ENCODE results near the gene GPR89B. TPM values are rescaled to one million over a fixed set of nuclear protein-coding genes. Genes with fewer than 3 reads are reported as not detected.
"Not testable (repeated sequence)": the region's sequence is repeated elsewhere in the genome, so short reads cannot be mapped to it uniquely, and the experiment has no call there.

GPR89B gene
- total RNA-seq, 1 donor from 2014 or later: 19.3 TPM

- no peaks in the 10 kb centered on the region for H3K9me3 Mint-ChIP-seq
- no peaks in the 10 kb centered on the region for H3K27me3 Mint-ChIP-seq (ENCODE audit: low read depth)
- H3K4me1 Mint-ChIP-seq: peaks cover 2% of the 10 kb centered on the region
- no peak overlapping the region for H3K4me3 Mint-ChIP-seq
- TF ChIP-seq, protein P1, sequence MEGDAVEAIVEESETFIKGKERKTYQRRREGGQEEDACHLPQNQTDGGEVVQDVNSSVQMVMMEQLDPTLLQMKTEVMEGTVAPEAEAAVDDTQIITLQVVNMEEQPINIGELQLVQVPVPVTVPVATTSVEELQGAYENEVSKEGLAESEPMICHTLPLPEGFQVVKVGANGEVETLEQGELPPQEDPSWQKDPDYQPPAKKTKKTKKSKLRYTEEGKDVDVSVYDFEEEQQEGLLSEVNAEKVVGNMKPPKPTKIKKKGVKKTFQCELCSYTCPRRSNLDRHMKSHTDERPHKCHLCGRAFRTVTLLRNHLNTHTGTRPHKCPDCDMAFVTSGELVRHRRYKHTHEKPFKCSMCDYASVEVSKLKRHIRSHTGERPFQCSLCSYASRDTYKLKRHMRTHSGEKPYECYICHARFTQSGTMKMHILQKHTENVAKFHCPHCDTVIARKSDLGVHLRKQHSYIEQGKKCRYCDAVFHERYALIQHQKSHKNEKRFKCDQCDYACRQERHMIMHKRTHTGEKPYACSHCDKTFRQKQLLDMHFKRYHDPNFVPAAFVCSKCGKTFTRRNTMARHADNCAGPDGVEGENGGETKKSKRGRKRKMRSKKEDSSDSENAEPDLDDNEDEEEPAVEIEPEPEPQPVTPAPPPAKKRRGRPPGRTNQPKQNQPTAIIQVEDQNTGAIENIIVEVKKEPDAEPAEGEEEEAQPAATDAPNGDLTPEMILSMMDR (IDR thresholded peaks at IDR 0.05; ENCODE audit: unreplicated experiment): no peak
- H3K27ac Mint-ChIP-seq: no peak overlapping the region
- H3K36me3 Mint-ChIP-seq: no peaks in the 10 kb centered on the region
- no peak for DNase-seq (ENCODE audit: low spot score in 2 of 2, unreplicated experiment in 2 of 2)
Observed at GRCh38 chr1:147924813-147925212, 3.4 kb upstream of the GPR89B start.

GRCh38 chr1:147927215-147927614, 1.0 kb upstream of the GPR89B start:
- not testable (repeated sequence) for H3K9me3 Mint-ChIP-seq; H3K4me3 Mint-ChIP-seq; H3K4me1 Mint-ChIP-seq; H3K27me3 Mint-ChIP-seq (ENCODE audit: low read depth); H3K27ac Mint-ChIP-seq; DNase-seq (ENCODE audit: low spot score in 2 of 2, unreplicated experiment in 2 of 2); H3K36me3 Mint-ChIP-seq

- H3K27me3 Mint-ChIP-seq (ENCODE audit: low read depth); H3K9me3 Mint-ChIP-seq; DNase-seq (ENCODE audit: low spot score in 2 of 2, unreplicated experiment in 2 of 2); H3K27ac Mint-ChIP-seq; H3K36me3 Mint-ChIP-seq; H3K4me1 Mint-ChIP-seq; H3K4me3 Mint-ChIP-seq: not testable (repeated sequence)
Observed at GRCh38 chr1:147927689-147928088, 531 bp upstream of the GPR89B start.

DNA sequence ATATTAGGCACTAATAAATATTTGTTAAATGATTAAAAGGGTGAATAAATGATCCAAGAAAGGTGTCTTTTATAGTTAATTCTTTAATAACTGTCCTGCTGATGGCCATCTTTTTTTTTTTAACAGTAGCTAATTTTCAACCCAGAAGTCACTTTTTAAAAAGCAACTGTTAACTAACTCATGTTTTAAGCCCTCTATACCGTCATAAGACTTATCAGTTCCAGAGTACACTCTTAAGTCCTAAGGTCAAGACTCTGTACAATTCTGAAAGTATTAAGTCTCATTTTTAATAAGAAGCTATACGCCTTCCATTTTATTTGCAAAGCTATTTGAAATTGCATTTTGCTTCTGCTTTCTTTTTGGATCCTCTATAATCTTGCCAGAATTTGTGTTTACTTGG, 2.9 kb downstream of the GPR89B start:
- not testable (repeated sequence) for H3K27ac Mint-ChIP-seq; H3K36me3 Mint-ChIP-seq; H3K9me3 Mint-ChIP-seq; H3K27me3 Mint-ChIP-seq (ENCODE audit: low read depth); DNase-seq (ENCODE audit: low spot score in 2 of 2, unreplicated experiment in 2 of 2); H3K4me1 Mint-ChIP-seq; H3K4me3 Mint-ChIP-seq

- H3K4me1 Mint-ChIP-seq; DNase-seq (ENCODE audit: low spot score in 2 of 2, unreplicated experiment in 2 of 2); H3K27me3 Mint-ChIP-seq (ENCODE audit: low read depth); H3K9me3 Mint-ChIP-seq; H3K4me3 Mint-ChIP-seq; H3K36me3 Mint-ChIP-seq; H3K27ac Mint-ChIP-seq: not testable (repeated sequence)
Observed at GRCh38 chr1:147935296-147935695, 7.1 kb downstream of the GPR89B start.

DNA sequence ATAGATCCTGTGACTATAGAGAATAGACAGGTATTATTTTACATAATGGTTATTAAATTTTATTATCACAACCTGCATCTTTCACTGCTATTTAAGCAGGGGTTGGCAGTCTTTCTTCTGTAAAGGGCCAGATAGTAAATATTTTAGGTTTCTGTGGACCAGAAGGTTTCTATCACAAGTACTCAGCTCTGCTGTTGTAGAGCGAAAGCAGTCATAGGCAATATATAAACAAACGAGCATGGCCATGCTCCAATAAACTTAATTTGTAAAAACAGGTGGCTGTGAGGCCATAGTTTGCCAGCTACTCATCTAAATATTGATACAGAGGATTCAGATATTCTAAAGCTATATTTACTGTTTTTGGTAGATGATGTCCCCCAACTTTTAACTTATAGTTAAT, 12.2 kb downstream of the GPR89B start:
- H3K36me3 Mint-ChIP-seq; H3K4me1 Mint-ChIP-seq; H3K27ac Mint-ChIP-seq; H3K4me3 Mint-ChIP-seq; H3K9me3 Mint-ChIP-seq; DNase-seq (ENCODE audit: low spot score in 2 of 2, unreplicated experiment in 2 of 2); H3K27me3 Mint-ChIP-seq (ENCODE audit: low read depth): not testable (repeated sequence)

GRCh38 chr1:147942563-147942962, 14.3 kb downstream of the GPR89B start:
- H3K27ac Mint-ChIP-seq; H3K4me3 Mint-ChIP-seq; DNase-seq (ENCODE audit: low spot score in 2 of 2, unreplicated experiment in 2 of 2); H3K36me3 Mint-ChIP-seq; H3K4me1 Mint-ChIP-seq; H3K9me3 Mint-ChIP-seq; H3K27me3 Mint-ChIP-seq (ENCODE audit: low read depth): not testable (repeated sequence)

DNA sequence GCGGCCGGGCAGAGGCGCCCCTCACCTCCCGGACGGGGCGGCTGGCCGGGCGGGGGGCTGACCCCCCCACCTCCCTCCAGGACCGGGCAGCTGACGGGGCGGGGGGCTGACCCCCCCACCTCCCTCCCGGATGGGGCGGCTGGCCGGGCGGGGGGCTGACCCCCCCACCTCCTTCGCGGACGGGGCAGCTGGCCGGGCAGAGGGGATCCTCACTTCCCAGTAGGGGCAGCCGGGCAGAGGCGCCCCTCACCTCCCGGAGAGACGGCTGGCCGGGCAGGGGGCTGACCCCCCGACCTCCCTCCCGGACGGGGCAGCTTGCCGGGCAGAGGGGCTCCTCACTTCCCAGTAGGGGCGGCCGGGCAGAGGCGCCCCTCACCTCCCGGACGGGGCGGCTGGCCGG, 21.3 kb downstream of the GPR89B start:
- H3K4me3 Mint-ChIP-seq; H3K27me3 Mint-ChIP-seq (ENCODE audit: low read depth); H3K36me3 Mint-ChIP-seq; H3K27ac Mint-ChIP-seq; H3K4me1 Mint-ChIP-seq; DNase-seq (ENCODE audit: low spot score in 2 of 2, unreplicated experiment in 2 of 2); H3K9me3 Mint-ChIP-seq: not testable (repeated sequence)

GRCh38 chr1:147958906-147959305, 30.7 kb downstream of the GPR89B start:
- H3K4me1 Mint-ChIP-seq; H3K36me3 Mint-ChIP-seq; H3K27me3 Mint-ChIP-seq (ENCODE audit: low read depth); H3K4me3 Mint-ChIP-seq; H3K9me3 Mint-ChIP-seq; DNase-seq (ENCODE audit: low spot score in 2 of 2, unreplicated experiment in 2 of 2); H3K27ac Mint-ChIP-seq: not testable (repeated sequence)

DNA sequence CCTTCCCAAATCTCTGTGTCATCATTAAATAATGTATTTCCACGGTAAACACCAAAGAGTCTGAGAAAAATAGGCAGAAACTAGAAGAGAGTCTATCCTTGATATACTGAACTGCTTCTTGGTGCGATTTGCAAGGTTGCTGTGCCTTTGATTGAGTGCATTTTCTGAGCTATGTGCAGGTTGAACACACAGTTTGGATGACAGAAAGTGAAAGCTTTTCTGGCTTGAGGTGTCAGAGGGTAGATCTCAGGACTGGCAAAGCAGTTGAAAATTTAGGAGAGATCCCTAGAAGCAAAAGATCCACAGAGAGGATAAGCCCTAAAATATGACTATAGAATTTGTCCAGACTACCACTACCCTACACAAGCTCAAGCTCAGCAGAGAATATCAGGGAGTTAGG, 31.5 kb downstream of the GPR89B start:
- H3K36me3 Mint-ChIP-seq; H3K27ac Mint-ChIP-seq; H3K4me1 Mint-ChIP-seq; DNase-seq (ENCODE audit: low spot score in 2 of 2, unreplicated experiment in 2 of 2); H3K4me3 Mint-ChIP-seq; H3K27me3 Mint-ChIP-seq (ENCODE audit: low read depth); H3K9me3 Mint-ChIP-seq: not testable (repeated sequence)

DNA sequence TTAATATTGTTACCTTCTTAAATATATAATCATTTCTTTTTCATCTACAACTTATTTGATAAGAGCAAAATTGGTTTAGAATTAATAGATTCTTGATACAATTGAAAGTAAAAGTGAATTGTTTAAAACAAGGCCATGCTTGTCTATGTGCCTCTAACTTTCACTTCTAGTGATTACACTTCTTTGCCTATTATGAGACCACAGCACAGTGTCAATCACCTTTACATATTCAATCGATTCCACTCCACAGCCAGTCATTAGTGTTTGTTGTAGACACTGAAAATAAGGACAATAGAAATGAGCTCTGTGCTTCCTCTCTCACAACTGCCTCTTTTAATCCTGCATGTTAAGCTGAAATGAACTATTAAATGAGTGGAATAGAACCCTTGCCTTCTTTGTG, 36.4 kb downstream of the GPR89B start:
- H3K27ac Mint-ChIP-seq; H3K4me1 Mint-ChIP-seq; H3K9me3 Mint-ChIP-seq; DNase-seq (ENCODE audit: low spot score in 2 of 2, unreplicated experiment in 2 of 2); H3K27me3 Mint-ChIP-seq (ENCODE audit: low read depth); H3K4me3 Mint-ChIP-seq; H3K36me3 Mint-ChIP-seq: not testable (repeated sequence)

- not testable (repeated sequence) for H3K4me1 Mint-ChIP-seq; H3K27me3 Mint-ChIP-seq (ENCODE audit: low read depth); H3K36me3 Mint-ChIP-seq; H3K9me3 Mint-ChIP-seq; H3K27ac Mint-ChIP-seq; H3K4me3 Mint-ChIP-seq; DNase-seq (ENCODE audit: low spot score in 2 of 2, unreplicated experiment in 2 of 2)
Observed at GRCh38 chr1:147966657-147967056, 38.4 kb downstream of the GPR89B start.

- not testable (repeated sequence) for H3K9me3 Mint-ChIP-seq; DNase-seq (ENCODE audit: low spot score in 2 of 2, unreplicated experiment in 2 of 2); H3K4me1 Mint-ChIP-seq; H3K27me3 Mint-ChIP-seq (ENCODE audit: low read depth); H3K4me3 Mint-ChIP-seq; H3K27ac Mint-ChIP-seq
- H3K36me3 Mint-ChIP-seq: peaks cover 21% of the 10 kb centered on the region
Observed at GRCh38 chr1:147978896-147979651, 50.9 kb downstream of the GPR89B start.

DNA sequence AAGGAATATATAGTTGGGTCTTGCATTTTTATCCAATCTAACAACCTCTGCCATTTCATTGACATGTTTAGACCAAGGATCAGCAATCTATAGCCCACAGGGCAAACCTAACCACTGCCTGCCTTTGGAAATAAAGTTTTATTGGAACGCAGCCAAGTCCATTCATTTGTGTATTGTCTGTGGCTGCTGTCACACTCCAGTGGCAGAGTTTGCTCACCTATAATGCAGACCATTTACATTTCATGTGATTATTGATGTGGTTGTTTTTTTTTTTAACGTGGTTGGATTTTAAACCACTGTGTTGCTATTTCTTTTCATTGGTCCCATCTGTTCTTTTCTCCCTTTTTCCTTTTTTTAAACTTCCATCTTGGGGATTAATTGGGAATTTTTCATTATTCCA, 57.2 kb downstream of the GPR89B start:
- H3K27me3 Mint-ChIP-seq (ENCODE audit: low read depth); H3K4me1 Mint-ChIP-seq; H3K9me3 Mint-ChIP-seq: not testable (repeated sequence)

More for the DNA sequence above, 57.2 kb downstream of the GPR89B start:
- not testable (repeated sequence) for H3K27ac Mint-ChIP-seq; DNase-seq (ENCODE audit: low spot score in 2 of 2, unreplicated experiment in 2 of 2); H3K4me3 Mint-ChIP-seq
- peaks cover 14% of the 10 kb centered on the region for H3K36me3 Mint-ChIP-seq

All from mesothelial cell of epicardium (in vitro differentiated cells).